HFFc6 (cell line): ENCODE results near the gene SGTB. TPM values are rescaled to one million over a fixed set of nuclear protein-coding genes. Genes with fewer than 3 reads are reported as not detected.

Experiments
- DNase-seq: peaks from one replicate; pipeline ENCODE4 v3.0.0-alpha.2; 2018
- H3K27ac Mint-ChIP-seq: 2 replicates; pipeline ENCODE4 v1.8.0; 2020; ENCODE audit warnings: mild to moderate bottlenecking, mixed read lengths
- H3K27me3 Mint-ChIP-seq: 2 replicates; pipeline ENCODE4 v1.8.0; 2021; ENCODE audit warnings: mild to moderate bottlenecking, moderate library complexity, mixed read lengths; ENCODE audit not compliant: insufficient read depth
- H3K36me3 Mint-ChIP-seq: 2 replicates; pipeline ENCODE4 v1.8.0; 2021; ENCODE audit warnings: low read depth, mixed read lengths
- H3K4me1 Mint-ChIP-seq: 2 replicates; pipeline ENCODE4 v1.8.0; 2020; ENCODE audit warnings: low read depth, mixed read lengths
- H3K4me3 Mint-ChIP-seq: 2 replicates; pipeline ENCODE4 v1.8.0; 2020; ENCODE audit warnings: mild to moderate bottlenecking, moderate library complexity, mixed read lengths
- H3K9me3 Mint-ChIP-seq: 2 replicates; pipeline ENCODE4 v1.8.0; 2020; ENCODE audit warnings: mild to moderate bottlenecking, mixed read lengths
- CTCF ChIP-seq: fragments of 200-600 bp; sonication (generic); IDR thresholded peaks from 2 replicates; pipeline ENCODE4 v1.5.0; 2021; ENCODE audit warnings: antibody characterized with exemption, mild to moderate bottlenecking
- total RNA-seq, 6 experiments: library from RNA; stranded (reverse); fragmentation: NEBNext Ultra II Directional; extraction: Animal tissue kit (Norgen Biotek cat#: 25700); gene quantifications; 2 replicates in 1 of 6; 3 replicates in 5 of 6; pipeline ENCODE4 v1.2.3, GENCODE V29; 2021

Gene SGTB
- total RNA-seq, 6 experiments from 2014 or later = 25.7 to 32.7 (median 30.1) TPM

GRCh38 chr5:65758546-65759144 lies 36.7 kb upstream of the SGTB start:
- no peak for TF ChIP-seq CTCF
- no peak for DNase-seq
- Mint-ChIP-seq H3K4me1 (peaks cover 26% of the 10 kb centered on the region), H3K27me3 (no peaks in the 10 kb centered on the region), H3K36me3 (peaks cover 31% of the 10 kb centered on the region), H3K4me3 (no peak overlapping the region), H3K27ac (no peak overlapping the region), H3K9me3 (no peaks in the 10 kb centered on the region)

- Mint-ChIP-seq H3K36me3 (peaks cover 11% of the 10 kb centered on the region), H3K9me3 (no peaks in the 10 kb centered on the region), H3K27ac (no peak overlapping the region), H3K27me3 (no peaks in the 10 kb centered on the region; the same call in 1 of the 2 replicates), H3K4me1 (peaks cover 14% of the 10 kb centered on the region; the same call in 1 of the 2 replicates), H3K4me3 (no peak overlapping the region)
- no peak for TF ChIP-seq CTCF
- DNase-seq = no peak
Observed at GRCh38 chr5:65753189-65753588, 31.3 kb upstream of the SGTB start.

GRCh38 chr5:65750938-65751337 lies 29.0 kb upstream of the SGTB start:
- Mint-ChIP-seq H3K4me3 (no peak overlapping the region), H3K9me3 (no peaks in the 10 kb centered on the region), H3K27me3 (no peaks in the 10 kb centered on the region; the same call in 1 of the 2 replicates), H3K4me1 (peaks cover 14% of the 10 kb centered on the region; the same call in 1 of the 2 replicates), H3K36me3 (peaks cover 26% of the 10 kb centered on the region), H3K27ac (no peak overlapping the region)
- DNase-seq = no peak
- no peak for TF ChIP-seq CTCF

- Mint-ChIP-seq H3K4me1 (peaks cover 21% of the 10 kb centered on the region; the same call in 1 of the 2 replicates), H3K36me3 (peaks cover 33% of the 10 kb centered on the region), H3K9me3 (no peaks in the 10 kb centered on the region), H3K27me3 (no peaks in the 10 kb centered on the region; the same call in 1 of the 2 replicates), H3K27ac (no peak overlapping the region), H3K4me3 (no peak overlapping the region)
- TF ChIP-seq CTCF = no peak
- DNase-seq = no peak
Observed at GRCh38 chr5:65749956-65750355, 28.0 kb upstream of the SGTB start.

- H3K9me3 Mint-ChIP-seq = no peaks in the 10 kb centered on the region
- no peaks in the 10 kb centered on the region; the same call in 1 of the 2 replicates for H3K27me3 Mint-ChIP-seq
- no peak overlapping the region for H3K4me3 Mint-ChIP-seq
- peaks cover 27% of the 10 kb centered on the region for H3K4me1 Mint-ChIP-seq
- TF ChIP-seq CTCF = no peak
- H3K36me3 Mint-ChIP-seq = peaks cover 37% of the 10 kb centered on the region
- no peak overlapping the region for H3K27ac Mint-ChIP-seq
- no peak for DNase-seq
Observed at GRCh38 chr5:65749221-65749844, 27.4 kb upstream of the SGTB start.
